HT1080 (cell line): ENCODE data around the gene FFAR2. TPM values are rescaled to one million over a fixed set of nuclear protein-coding genes. Genes with fewer than 3 reads are reported as not detected.
"Not testable (repeated sequence)": the region's sequence is repeated elsewhere in the genome, so short reads cannot be mapped to it uniquely, and the experiment has no call there.

Source experiments
- DNase-seq: peaks from one replicate; pipeline ENCODE4 v3.0.0-alpha.2; 2015; ENCODE audit warnings: low read depth
- total RNA-seq: library from RNA; depleted of rRNA; stranded (reverse); fragments of >200 nt; shearing (Covaris generic); gene quantifications from 2 replicates; pipeline ENCODE4 v1.2.3, GENCODE V29; 2014

Gene FFAR2
- total RNA-seq, 1 experiment from 2014 or later, result not detected

GRCh38 chr19:35454663-35455062, 6.6 kb downstream of the FFAR2 start:
- DNase-seq, result no peak

- DNase-seq, result no peak
These were observed 7.7 kb downstream of the FFAR2 start for GRCh38 chr19:35455616-35456201.

GRCh38 chr19:35457173-35457572, 9.1 kb downstream of the FFAR2 start:
- DNase-seq, result no peak

GRCh38 chr19:35458192-35458591, 10.1 kb downstream of the FFAR2 start:
- DNase-seq, result no peak

- no peak for DNase-seq
These were observed 10.8 kb downstream of the FFAR2 start for GRCh38 chr19:35458731-35459391.

GRCh38 chr19:35459414-35460082, 11.5 kb downstream of the FFAR2 start:
- DNase-seq, result no peak

- peak; percentile 24 for DNase-seq
These were observed 12.6 kb downstream of the FFAR2 start for GRCh38 chr19:35460608-35461007.

- no peak for DNase-seq
These were observed 13.0 kb downstream of the FFAR2 start for GRCh38 chr19:35461060-35461459.

- DNase-seq, result not testable (repeated sequence)
These were observed 13.7 kb downstream of the FFAR2 start for GRCh38 chr19:35461788-35462187.

- DNase-seq, result no peak
These were observed 14.5 kb downstream of the FFAR2 start for GRCh38 chr19:35462476-35462953.

GRCh38 chr19:35462956-35463355, 14.9 kb downstream of the FFAR2 start:
- DNase-seq, result not testable (repeated sequence)

GRCh38 chr19:35466259-35466658, 18.2 kb downstream of the FFAR2 start:
- DNase-seq, result no peak

- DNase-seq, result peak; percentile 43
These were observed 20.6 kb downstream of the FFAR2 start for GRCh38 chr19:35468637-35469036.

GRCh38 chr19:35470128-35470527, 22.1 kb downstream of the FFAR2 start:
- DNase-seq, result no peak

GRCh38 chr19:35471075-35471474, 23.0 kb downstream of the FFAR2 start:
- DNase-seq, result not testable (repeated sequence)

GRCh38 chr19:35471946-35472345, 23.9 kb downstream of the FFAR2 start:
- no peak for DNase-seq

- no peak for DNase-seq
These were observed 26.0 kb downstream of the FFAR2 start for GRCh38 chr19:35474104-35474503.

GRCh38 chr19:35474594-35474993, 26.5 kb downstream of the FFAR2 start:
- DNase-seq, result not testable (repeated sequence)

GRCh38 chr19:35476149-35476548, 28.1 kb downstream of the FFAR2 start:
- DNase-seq, result no peak

GRCh38 chr19:35478794-35479677, 31.0 kb downstream of the FFAR2 start:
- no peak for DNase-seq

GRCh38 chr19:35483089-35483488, 35.0 kb downstream of the FFAR2 start:
- DNase-seq, result no peak
